ENCODE measurements around the gene CES2. TPM values are rescaled to one million over a fixed set of nuclear protein-coding genes. Genes with fewer than 3 reads are reported as not detected.

Gene CES2
- total RNA-seq, 1 experiment from 2014 or later, result 35.4 TPM

GRCh38 chr16:66902648-66903543 lies 32.4 kb upstream of the CES2 start:
- Histone ChIP-seq H3K9me2 (ENCODE audit: insufficient read depth) (no peaks in the 10 kb centered on the region), H3K9me3 (ENCODE audit: control insufficient read depth in 1 of 2, insufficient read depth in 1 of 2, low read depth in 1 of 2, low read length in 2 of 2) (no peaks in the 10 kb centered on the region), H2AFZ (ENCODE audit: low read depth, low read length, poor library complexity, severe bottlenecking) (no peak overlapping the region), H3K36me3 (ENCODE audit: control insufficient read depth in 1 of 2, insufficient read depth in 2 of 2, low read length in 2 of 2) (no peaks in the 10 kb centered on the region), H4K20me1 (ENCODE audit: insufficient read depth) (no peaks in the 10 kb centered on the region), H3K27me3 (ENCODE audit: insufficient read depth, low read length) (no peaks in the 10 kb centered on the region), H3K4me1 (ENCODE audit: control insufficient read depth in 1 of 2, insufficient read depth in 2 of 2, low read length in 2 of 2) (peaks cover 17% of the 10 kb centered on the region in 2 experiments), H3K4me2 (ENCODE audit: low read length) (no peak overlapping the region), H3K9ac (ENCODE audit: low read length) (no peak overlapping the region), H3K27ac (ENCODE audit: low read depth, low read length) (no peak overlapping the region), H3K79me2 (ENCODE audit: insufficient read depth, low read length) (no peaks in the 10 kb centered on the region), H3K4me3 (replicated peaks in 1 of 2; ENCODE audit: low read depth in 1 of 2, low read length in 2 of 2) (no peak overlapping the region)
- ATAC-seq, result peak; percentile 48
- no peak for DNase-seq (ENCODE audit: low read depth, low spot score)
- ChIA-PET RAD21 (ENCODE audit: low non-redundant PET in 1 of 2, low total read pairs in 2 of 2, uncharacterized antibody in 2 of 2, unreplicated experiment in 2 of 2) (no interaction called here), CTCF (interaction anchor here (1.3 to 1.5 kb wide), 2 partner anchors 8 to 26 kb away, joined by 3 read pairs; no protein-coding TSS in a partner anchor), POLR2A (interaction anchor here (0.5 kb wide), 1 partner anchor 275 kb away, joined by 5 read pairs; no protein-coding TSS in a partner anchor)
- BruUV-seq (replicated peaks), result no TSS peak
- no peak for TF ChIP-seq POLR2AphosphoS5 (IDR thresholded peaks at IDR 0.05; ENCODE audit: low read depth, low read length)
- 0 out of 6 replicates have a peak, but pooled peaks of 1 of the 3 experiments have one; percentile 1 for TF ChIP-seq CTCF (IDR thresholded peaks at IDR 0.05 in 2 of 3, conservative IDR thresholded peaks at IDR 0.05 in 1 of 3; ENCODE audit: borderline replicate concordance in 1 of 3, insufficient read depth in 1 of 3, low read depth in 2 of 3, low read length in 2 of 3)
- intact Hi-C loops (cut with micrococcal nuclease), result no loop called here

All from HCT116 (cell line).